HepG2 (cell line): Measurements from ENCODE around the gene PREX1. TPM values are rescaled to one million over a fixed set of nuclear protein-coding genes. Genes with fewer than 3 reads are reported as not detected.

ENCODE experiments used
- AHR ChIP-seq: IDR thresholded peaks from 2 replicates; pipeline ENCODE4 v1.6.1; 2018; ENCODE audit warnings: missing genetic modification reagents, missing compliant biosample characterization
- FOSL1 ChIP-seq: sonication (generic); formaldehyde crosslinking; IDR thresholded peaks from 2 replicates; pipeline ENCODE4 v1.9.0; 2021; ENCODE audit warnings: missing genetic modification reagents, borderline replicate concordance
- FOXP1 ChIP-seq, 2 experiments: fragments of 450-650 bp in 1 of 2; IDR thresholded peaks; 2 replicates each; pipeline ENCODE4 v1.6.1; 2017 to 2018; ENCODE audit warnings: antibody characterized with exemption in 1 of 2
- GATAD1 ChIP-seq: IDR thresholded peaks from 2 replicates; pipeline ENCODE4 v1.6.1; 2016; ENCODE audit warnings: missing genetic modification reagents, missing compliant biosample characterization
- MIER2 ChIP-seq: IDR thresholded peaks from 2 replicates; pipeline ENCODE4 v1.6.1; 2016; ENCODE audit warnings: missing biosample characterization, missing genetic modification reagents
- MZF1 ChIP-seq: sonication (generic); formaldehyde crosslinking; IDR thresholded peaks from 2 replicates; pipeline ENCODE4 v1.8.1; 2023; ENCODE audit warnings: mild to moderate bottlenecking, missing genetic modification reagents, borderline replicate concordance
- PAX8 ChIP-seq: sonication (generic); formaldehyde crosslinking; IDR thresholded peaks from 2 replicates; pipeline ENCODE4 v1.8.0; 2022; ENCODE audit warnings: mild to moderate bottlenecking, missing genetic modification reagents, borderline replicate concordance
- RNF2 ChIP-seq: fragments of 450-650 bp; conservative IDR thresholded peaks from 2 replicates; pipeline ENCODE4 v1.6.1; 2016; ENCODE audit warnings: low read depth
- SAFB2 ChIP-seq: sonication (generic); formaldehyde crosslinking; IDR thresholded peaks from 2 replicates; pipeline ENCODE4 v1.5.1; 2020; ENCODE audit warnings: missing genetic modification reagents, low read depth, mild to moderate bottlenecking, borderline replicate concordance
- SMARCE1 ChIP-seq: fragments of 450-650 bp; IDR thresholded peaks from 2 replicates; pipeline ENCODE4 v1.6.1; 2017; ENCODE audit warnings: borderline replicate concordance
- SOX13 ChIP-seq, 3 experiments: fragments of 450-650 bp in 1 of 3; sonication (generic) in 1 of 3; formaldehyde crosslinking in 1 of 3; IDR thresholded peaks in 2 of 3; conservative IDR thresholded peaks in 1 of 3; 2 replicates each; pipeline versions ENCODE4 v1.5.0 to v1.6.1; 2016 to 2020; ENCODE audit warnings: antibody characterized with exemption in 1 of 3, mild to moderate bottlenecking in 1 of 3, missing compliant biosample characterization in 1 of 3, missing genetic modification reagents in 1 of 3, moderate library complexity in 1 of 3
- SOX5 ChIP-seq: IDR thresholded peaks from 2 replicates; pipeline ENCODE4 v1.6.1; 2016; ENCODE audit warnings: borderline replicate concordance
- SRSF4 ChIP-seq: fragments of 200-400 bp; formaldehyde crosslinking; IDR thresholded peaks from one replicate; pipeline ENCODE4 v1.6.1; 2018; ENCODE audit warnings: mild to moderate bottlenecking, low read depth, low read length, moderate library complexity; ENCODE audit not compliant: poor library complexity, severe bottlenecking
- ZBTB33 ChIP-seq: sonication (generic); formaldehyde crosslinking; IDR thresholded peaks from 2 replicates; pipeline ENCODE4 v1.4.0; 2020; ENCODE audit warnings: missing genetic modification reagents
- ZBTB7B ChIP-seq: sonication (generic); formaldehyde crosslinking; IDR thresholded peaks from 2 replicates; pipeline ENCODE4 v1.4.0; 2020; ENCODE audit warnings: missing genetic modification reagents
- ZFYVE20 ChIP-seq: sonication (generic); formaldehyde crosslinking; IDR thresholded peaks from 2 replicates; pipeline ENCODE4 v1.8.0; 2023; ENCODE audit warnings: low read depth, mild to moderate bottlenecking, moderate library complexity, missing genetic modification reagents, borderline replicate concordance
- ZNF136 ChIP-seq: sonication (generic); formaldehyde crosslinking; IDR thresholded peaks from 2 replicates; pipeline ENCODE4 v1.8.1; 2022; ENCODE audit warnings: low read depth, mild to moderate bottlenecking, moderate library complexity, missing genetic modification reagents
- ZNF20 ChIP-seq: sonication (generic); formaldehyde crosslinking; IDR thresholded peaks from 2 replicates; pipeline ENCODE4 v1.4.0; 2020; ENCODE audit warnings: mild to moderate bottlenecking, moderate library complexity, missing genetic modification reagents
- ZNF3 ChIP-seq: IDR thresholded peaks from 2 replicates; pipeline ENCODE4 v1.7.0; 2017; ENCODE audit warnings: inconsistent platforms
- ZNF337 ChIP-seq: sonication (generic); formaldehyde crosslinking; IDR thresholded peaks from 2 replicates; pipeline ENCODE4 v1.5.1; 2020; ENCODE audit warnings: missing genetic modification reagents, low read depth, mild to moderate bottlenecking, borderline replicate concordance
- ZNF350 ChIP-seq: sonication (generic); formaldehyde crosslinking; IDR thresholded peaks from 2 replicates; pipeline ENCODE4 v1.4.0; 2020; ENCODE audit warnings: mild to moderate bottlenecking, low read depth, missing genetic modification reagents, borderline replicate concordance
- ZNF597 ChIP-seq: sonication (generic); formaldehyde crosslinking; IDR thresholded peaks from 2 replicates; pipeline ENCODE4 v1.5.0; 2020; ENCODE audit warnings: missing genetic modification reagents
- ZNF879 ChIP-seq: sonication (generic); formaldehyde crosslinking; IDR thresholded peaks from 2 replicates; pipeline ENCODE4 v1.8.1; 2023; ENCODE audit warnings: missing genetic modification reagents
- polyA plus RNA-seq, 8 experiments: library from polyadenylated mRNA; depleted of rRNA in 3 of 8; stranded (reverse) in 7 of 8; unstranded in 1 of 8; fragments of >200 nt; fragmentation: Illumina TruSeq in 4 of 8; extraction: Trizol in 4 of 8; gene quantifications; 2 replicates each; pipeline versions ENCODE4 v1.2.1 to v1.2.3, GENCODE V29; 2011 to 2016; ENCODE audit warnings: low read depth in 4 of 8, missing spikeins in 1 of 8, mixed read lengths in 1 of 8; ENCODE audit not compliant: insufficient read depth in 1 of 8
- total RNA-seq, 5 experiments: library from RNA; depleted of rRNA; stranded (reverse); fragments of >200 nt; fragmentation: Illumina TruSeq; extraction: Trizol; gene quantifications; 2 replicates each; pipeline ENCODE4 v1.2.3, GENCODE V29; 2016; ENCODE audit warnings: low read depth in 1 of 5
- TF ChIP-seq, protein P1 (sequence below): sonication (generic); formaldehyde crosslinking; IDR thresholded peaks from 2 replicates; pipeline ENCODE4 v1.5.0; 2020; ENCODE audit warnings: missing genetic modification reagents
- TF ChIP-seq, protein P2 (sequence below): sonication (generic); formaldehyde crosslinking; conservative IDR thresholded peaks from 2 replicates; pipeline ENCODE4 v1.4.0; 2020; ENCODE audit warnings: missing genetic modification reagents

PREX1 gene
- total and polyA plus RNA-seq, 2 of the 13 experiments (the other 11 are each of a cell fraction or from before 2014, with no cell fraction given), result 0.02 to 0.04 TPM

DNA sequence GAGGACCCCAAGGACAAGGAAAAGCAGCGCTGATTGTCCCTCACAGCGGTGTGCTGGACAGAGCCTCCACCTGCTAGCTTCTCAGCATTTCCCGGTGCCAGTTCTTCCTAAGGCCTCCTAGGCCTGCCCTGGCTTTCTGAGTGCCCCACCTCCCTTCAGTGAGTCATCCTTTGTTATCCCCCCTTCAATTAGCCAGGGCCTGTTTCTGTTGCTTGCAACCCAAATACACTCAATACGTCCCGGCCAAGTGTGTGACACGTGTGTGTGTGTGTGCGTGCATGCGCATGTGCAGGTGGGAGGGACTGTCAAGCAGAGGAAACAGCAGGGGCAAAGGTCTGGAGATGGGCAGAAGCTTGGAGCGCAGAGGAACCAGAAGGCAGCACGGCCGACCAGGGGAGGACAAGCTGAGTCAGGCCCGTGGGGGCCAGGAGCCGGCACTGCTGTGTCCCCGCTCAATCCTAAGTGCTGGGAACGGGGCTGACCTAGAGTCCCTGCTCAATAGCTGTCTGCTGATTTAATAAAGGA is 159.8 kb downstream of the PREX1 start (continued):
- no peak for TF ChIP-seq ZBTB33 (CRISPR knock-in tag)
- TF ChIP-seq SRSF4, result no peak
- TF ChIP-seq ZNF136 (CRISPR knock-in tag), result no peak
- TF ChIP-seq ZNF337 (CRISPR knock-in tag), result no peak
- peak; percentile 66 for TF ChIP-seq MIER2 (CRISPR knock-in tag)
- TF ChIP-seq ZNF350 (CRISPR knock-in tag), result no peak; the same call in 1 of the 2 replicates
- TF ChIP-seq, protein P1, sequence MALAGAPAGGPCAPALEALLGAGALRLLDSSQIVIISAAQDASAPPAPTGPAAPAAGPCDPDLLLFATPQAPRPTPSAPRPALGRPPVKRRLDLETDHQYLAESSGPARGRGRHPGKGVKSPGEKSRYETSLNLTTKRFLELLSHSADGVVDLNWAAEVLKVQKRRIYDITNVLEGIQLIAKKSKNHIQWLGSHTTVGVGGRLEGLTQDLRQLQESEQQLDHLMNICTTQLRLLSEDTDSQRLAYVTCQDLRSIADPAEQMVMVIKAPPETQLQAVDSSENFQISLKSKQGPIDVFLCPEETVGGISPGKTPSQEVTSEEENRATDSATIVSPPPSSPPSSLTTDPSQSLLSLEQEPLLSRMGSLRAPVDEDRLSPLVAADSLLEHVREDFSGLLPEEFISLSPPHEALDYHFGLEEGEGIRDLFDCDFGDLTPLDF (CRISPR knock-in tag), result no peak
- no peak for TF ChIP-seq ZNF597 (CRISPR knock-in tag)
- TF ChIP-seq FOXP1 (IDR thresholded peaks at IDR 0.05), result no peak
- TF ChIP-seq FOXP1 (CRISPR knock-in tag; IDR thresholded peaks at IDR 0.05), result 0 out of 2 replicates have a peak, but pooled peaks have one; percentile 15
- 0 out of 2 replicates have a peak, but pooled peaks have one; percentile 24 for TF ChIP-seq SAFB2 (CRISPR knock-in tag)
- no peak for TF ChIP-seq SMARCE1
- TF ChIP-seq ZNF20, result no peak
- no peak for TF ChIP-seq MZF1 (CRISPR knock-in tag)
- no peak for TF ChIP-seq GATAD1 (CRISPR knock-in tag)
- TF ChIP-seq, protein P2, sequence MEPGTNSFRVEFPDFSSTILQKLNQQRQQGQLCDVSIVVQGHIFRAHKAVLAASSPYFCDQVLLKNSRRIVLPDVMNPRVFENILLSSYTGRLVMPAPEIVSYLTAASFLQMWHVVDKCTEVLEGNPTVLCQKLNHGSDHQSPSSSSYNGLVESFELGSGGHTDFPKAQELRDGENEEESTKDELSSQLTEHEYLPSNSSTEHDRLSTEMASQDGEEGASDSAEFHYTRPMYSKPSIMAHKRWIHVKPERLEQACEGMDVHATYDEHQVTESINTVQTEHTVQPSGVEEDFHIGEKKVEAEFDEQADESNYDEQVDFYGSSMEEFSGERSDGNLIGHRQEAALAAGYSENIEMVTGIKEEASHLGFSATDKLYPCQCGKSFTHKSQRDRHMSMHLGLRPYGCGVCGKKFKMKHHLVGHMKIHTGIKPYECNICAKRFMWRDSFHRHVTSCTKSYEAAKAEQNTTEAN (CRISPR knock-in tag), result peak; percentile 96
- 0 out of 2 replicates have a peak, but pooled peaks have one; percentile 30 for TF ChIP-seq FOSL1 (CRISPR knock-in tag)
- TF ChIP-seq SOX13 (IDR thresholded peaks at IDR 0.05), result no peak
- TF ChIP-seq SOX13 (CRISPR knock-in tag; conservative IDR thresholded peaks at IDR 0.05 in 1 of 2, IDR thresholded peaks at IDR 0.05 in 1 of 2), result peak in 1 of 2 experiments; percentile 34; a peak in 1 of 4 replicates
- TF ChIP-seq ZNF3 (CRISPR knock-in tag), result no peak
- no peak for TF ChIP-seq ZFYVE20 (CRISPR knock-in tag)
- 0 out of 2 replicates have a peak, but pooled peaks have one; percentile 53 for TF ChIP-seq RNF2
- peak; percentile 66; the same call in 1 of the 2 replicates for TF ChIP-seq ZNF879 (CRISPR knock-in tag)
- no peak for TF ChIP-seq AHR (CRISPR knock-in tag)
- TF ChIP-seq ZBTB7B (CRISPR knock-in tag), result peak; percentile 29; the same call in 1 of the 2 replicates
- TF ChIP-seq SOX5, result no peak
- TF ChIP-seq PAX8 (CRISPR knock-in tag), result no peak
